HG03571 (cell line): ENCODE results near the gene DUSP22.

Source experiments
- ATAC-seq: cut with Tn5 transposase; IDR thresholded peaks from one replicate; pipeline ENCODE4 v1.9.1; 2021; ENCODE audit not compliant: unreplicated experiment

Gene DUSP22

DNA sequence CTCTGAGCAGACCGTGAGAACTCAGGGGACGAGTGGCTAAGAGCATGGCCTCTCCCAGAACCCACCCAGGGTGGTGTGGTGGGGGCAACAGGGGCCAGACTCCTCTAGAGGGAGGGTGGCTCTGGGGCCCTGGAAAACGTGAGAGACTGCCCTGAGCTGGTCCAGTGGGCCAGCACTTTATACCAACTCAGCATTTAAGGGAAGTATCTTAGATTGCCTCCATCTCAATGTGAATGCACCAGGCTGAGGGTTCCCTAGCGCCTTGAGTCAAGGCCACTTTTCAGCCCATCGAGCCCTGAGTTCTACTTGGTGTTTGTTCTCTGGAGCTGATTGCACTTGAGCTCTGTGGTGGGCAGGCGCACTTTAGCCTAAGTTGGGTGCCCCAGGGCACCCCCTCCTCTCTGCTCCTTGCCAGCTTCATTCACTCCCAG lies 57.2 kb downstream of the DUSP22 start:
- no peak for ATAC-seq

DNA sequence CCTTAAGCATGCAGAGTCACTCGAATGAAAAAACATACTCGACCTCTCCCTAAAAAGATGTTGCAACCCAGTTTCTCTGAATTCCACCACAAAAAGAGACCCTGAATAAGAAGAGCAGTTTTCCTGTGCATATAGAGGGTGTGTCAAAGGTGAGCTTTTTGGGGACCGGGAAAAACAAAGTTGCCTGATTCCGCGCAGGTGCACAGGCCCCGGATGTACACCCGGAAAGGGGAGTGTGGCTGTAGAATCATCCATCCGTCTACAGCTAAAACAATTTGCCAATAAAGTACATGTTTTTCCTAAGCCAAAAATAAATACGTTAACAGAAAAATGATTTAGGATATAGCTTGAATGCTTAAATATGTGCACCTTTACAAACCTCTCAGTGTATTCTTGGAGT lies 58.1 kb downstream of the DUSP22 start:
- no peak for ATAC-seq

DNA sequence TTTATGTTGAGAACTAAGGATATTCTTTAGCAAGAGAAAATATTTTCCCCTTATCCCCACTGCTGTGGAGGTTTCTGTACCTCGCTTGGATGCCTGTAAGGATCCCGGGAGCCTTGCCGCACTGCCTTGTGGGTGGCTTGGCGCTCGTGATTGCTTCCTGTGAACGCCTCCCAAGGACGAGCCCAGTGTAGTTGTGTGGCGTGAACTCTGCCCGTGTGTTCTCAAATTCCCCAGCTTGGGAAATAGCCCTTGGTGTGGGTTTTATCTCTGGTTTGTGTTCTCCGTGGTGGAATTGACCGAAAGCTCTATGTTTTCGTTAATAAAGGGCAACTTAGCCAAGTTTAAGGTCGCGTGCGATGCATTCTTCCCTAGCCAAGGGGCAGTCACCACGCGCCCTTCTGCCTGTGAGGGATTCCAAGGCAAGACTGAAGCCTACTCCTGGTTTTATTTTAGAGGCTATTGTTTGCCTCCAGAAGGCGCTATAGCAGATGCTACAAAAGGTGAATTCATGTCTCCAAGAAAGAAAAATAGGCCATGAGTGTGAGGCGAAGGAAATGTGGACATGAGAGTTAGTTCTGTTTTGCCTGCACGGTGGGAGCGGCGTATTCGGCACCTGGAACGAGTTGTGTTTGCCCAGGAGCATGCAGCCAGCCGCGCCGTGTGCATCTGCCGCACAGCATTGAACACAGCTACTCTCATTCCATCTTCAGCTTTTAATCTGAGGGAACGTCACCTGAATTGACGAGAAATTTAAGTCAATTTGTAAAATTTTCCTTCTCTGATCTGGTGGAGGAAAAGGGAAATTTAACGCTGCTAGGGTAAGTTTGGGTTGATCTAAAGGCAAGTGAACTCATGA lies 59.0 kb downstream of the DUSP22 start:
- no peak for ATAC-seq

DNA sequence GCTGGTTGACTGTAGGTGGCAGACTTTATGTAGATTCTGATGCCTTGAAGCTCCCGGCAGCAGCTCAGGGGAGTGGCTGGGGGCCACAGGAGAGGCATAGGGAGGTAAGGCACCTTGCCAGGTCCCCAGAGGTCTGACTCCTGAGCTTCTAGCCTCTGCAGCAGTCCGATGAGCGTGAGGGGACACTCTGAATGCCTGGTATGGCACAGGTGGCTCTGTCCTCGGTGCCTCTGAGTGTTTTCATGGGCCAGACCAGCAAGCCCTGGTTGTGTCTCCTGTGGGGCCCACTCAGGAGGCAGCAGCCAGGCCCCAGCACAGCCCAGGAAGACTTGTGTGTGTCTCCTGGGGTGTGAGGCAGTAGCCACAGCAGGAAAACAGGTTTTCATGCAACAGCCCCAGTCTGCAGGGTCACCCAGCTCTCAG lies 59.6 kb downstream of the DUSP22 start:
- ATAC-seq = no peak

DNA sequence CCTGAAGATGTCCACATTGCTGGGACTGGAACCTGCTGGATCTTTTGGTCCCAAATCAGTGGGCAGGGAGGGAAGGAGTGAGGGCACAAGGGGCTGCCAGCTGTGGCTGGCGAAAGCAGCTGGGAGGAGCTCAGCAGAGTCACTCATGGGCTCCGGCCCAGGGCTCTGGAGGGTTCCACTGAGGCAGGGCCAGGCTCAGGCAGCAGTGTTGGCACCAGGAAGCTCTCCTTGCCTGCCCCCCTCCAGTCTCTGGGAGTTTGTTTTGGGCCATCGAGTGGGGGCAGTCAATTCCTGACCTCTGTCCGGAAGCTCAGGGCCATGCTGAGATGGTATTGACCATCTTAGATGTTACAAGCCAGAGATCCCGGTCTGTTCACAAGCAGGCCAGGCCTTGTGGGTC lies 60.2 kb downstream of the DUSP22 start:
- ATAC-seq = no peak

DNA sequence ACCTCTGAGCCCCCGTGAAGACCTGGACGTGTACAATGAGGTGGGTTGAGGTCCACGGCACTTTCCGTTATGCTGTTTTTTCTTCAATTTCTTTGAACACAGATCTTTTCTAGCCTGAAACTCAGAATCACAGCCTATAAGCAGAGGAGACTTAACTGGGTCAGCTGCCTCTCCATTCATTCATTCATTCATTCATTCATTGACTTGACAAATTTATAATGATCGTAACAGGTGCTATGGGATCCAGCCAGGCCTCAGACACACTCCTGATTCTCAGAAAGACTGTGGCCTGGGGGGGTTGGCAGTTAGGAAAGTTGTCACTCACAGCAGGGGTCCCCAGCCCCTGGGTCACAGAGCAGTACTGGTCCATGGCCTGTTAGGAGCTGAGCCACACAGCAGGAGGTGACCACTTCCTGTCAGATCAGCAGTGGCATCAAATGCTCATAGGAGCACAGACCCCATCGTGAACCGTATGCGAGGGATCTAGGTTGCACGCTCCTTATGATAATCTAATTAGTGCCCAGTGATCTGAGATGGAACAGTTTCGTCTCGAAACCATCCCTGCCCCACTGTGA lies 60.7 kb downstream of the DUSP22 start:
- ATAC-seq = no peak

DNA sequence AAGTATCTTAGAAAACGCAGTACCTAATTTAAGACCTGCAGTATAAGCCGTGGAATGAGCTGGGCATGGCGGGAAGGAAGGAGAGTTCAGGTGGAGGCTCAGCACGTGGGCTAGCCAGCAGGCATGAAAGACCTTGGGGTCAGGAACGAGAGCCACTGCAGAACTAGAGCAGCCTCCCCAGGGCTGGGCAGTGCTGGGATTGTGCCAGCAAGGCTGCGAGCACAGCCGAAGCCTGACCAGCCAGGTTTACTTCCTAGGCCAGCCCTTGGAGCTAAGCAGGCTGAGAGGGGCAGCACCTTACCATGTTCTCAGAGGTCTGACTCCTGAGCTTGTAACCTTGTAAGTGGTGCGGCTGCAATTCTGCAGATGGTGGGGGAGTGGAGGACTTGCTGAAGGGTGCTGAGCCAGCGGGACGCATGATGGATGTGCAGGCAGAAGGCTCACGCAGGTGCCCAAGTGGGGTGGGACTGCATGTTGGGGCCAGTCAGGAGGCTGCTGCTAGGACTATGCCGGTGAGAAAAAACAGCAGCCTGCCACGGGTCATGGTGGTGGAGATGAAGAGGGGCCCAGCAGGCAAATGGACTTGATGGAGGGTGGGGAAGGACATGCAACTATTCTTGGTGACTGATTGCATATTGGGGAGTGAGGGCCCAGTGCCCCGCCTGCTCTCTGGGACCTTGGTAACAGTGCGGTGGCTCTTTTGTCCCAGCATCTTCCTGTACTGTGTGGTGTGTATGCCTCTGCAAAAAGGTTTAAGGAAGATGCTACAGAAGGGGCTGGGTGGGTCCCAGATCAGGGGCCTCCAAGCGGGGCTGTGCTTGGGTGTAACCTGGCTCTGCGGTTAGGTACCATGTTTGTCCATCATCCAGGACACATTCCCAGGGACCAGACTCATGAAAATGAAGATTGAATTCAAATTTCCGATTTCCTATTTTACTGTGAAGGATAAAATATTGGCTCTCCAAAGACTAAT lies 61.6 kb downstream of the DUSP22 start:
- ATAC-seq = no peak

DNA sequence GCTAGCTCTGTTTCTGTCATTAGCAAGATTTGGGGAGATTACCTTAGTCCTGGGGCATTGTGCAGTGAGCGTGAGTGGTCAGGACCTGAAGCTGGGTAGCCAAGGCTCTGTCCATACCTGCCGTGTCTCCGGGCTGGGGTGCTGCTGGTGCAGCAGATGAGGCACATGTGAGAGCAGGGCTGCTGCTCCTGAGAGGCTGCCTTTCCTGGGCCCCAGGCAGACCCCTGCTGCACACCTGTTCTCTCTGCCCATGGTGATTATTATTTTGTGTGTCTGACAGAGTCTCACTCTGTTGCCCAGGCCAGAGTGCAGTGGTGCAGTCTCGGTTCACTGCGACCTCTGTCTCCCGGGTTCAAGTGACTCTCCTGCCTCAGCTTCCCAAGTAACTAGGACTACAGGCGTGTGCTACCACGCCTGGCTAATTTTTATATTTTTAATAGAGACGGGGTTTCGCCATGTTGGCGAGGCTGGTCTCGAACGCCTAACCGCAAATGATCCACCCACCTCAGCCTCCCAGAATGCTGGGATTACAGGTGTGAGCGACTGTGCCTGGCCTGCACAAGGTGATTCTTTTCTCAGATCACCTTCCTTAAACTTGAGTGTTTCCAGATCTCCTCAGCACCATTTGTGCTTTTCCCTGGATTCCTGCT lies 62.5 kb downstream of the DUSP22 start:
- ATAC-seq = no peak

DNA sequence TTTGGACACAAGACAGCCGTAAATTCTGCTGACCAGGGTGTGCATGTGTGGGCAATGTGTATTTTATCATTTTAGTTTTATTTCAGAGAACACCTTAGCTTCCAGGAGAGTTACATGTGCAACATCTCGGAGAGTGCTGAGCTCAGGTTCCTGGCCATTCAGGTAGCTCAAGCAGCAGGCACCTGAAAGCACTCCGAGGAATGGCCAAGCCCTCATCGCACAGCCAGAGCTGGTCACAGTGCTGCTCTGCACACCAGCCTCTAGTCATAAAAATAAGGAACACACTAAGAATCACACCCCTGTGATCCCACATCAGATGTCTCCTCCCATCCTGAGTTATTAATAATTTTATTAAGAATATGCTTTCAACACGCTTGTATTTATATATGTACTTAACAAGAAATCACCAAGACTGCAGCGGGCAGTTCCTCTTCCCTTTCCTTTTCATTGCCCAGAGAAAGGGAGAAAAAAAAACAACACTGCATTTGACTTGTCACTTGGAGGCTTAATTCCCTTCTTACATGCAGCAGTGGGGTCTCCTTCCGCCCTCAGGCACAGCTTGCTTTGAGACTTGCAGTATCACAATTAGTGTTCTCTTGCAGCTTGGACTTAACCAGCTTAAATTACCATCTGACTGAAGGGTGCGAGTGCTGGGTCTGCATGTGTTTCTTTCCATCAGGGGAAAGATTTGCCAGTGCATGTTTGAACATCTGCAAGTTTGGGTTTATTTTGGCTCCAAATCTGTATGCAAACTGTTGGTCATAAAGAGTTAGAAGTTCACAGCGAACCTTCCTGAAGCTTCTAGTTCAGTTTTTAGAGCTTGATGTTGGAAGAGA lies 63.3 kb downstream of the DUSP22 start:
- ATAC-seq = no peak

DNA sequence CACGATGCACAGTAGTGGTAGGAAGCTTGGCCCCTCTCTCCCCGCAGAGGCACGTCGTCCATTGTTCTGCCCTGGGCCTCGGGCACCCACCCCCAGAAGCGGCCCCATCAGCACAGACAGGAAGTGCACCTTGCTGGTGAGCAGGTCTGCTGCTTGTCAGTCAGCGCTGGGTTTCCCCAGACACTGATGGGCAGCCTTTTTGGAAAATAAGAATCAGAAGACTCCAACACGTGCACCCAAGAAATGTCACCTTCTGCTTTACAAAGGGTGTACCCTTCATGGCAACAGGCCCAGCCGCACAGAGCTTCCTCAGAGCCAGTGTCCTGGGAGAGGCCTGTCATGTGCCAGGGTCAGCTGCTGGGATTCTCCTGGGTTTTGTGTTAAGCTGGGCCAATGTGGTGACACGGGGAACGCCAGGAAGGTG lies 64.6 kb downstream of the DUSP22 start:
- ATAC-seq = peak; percentile 57

DNA sequence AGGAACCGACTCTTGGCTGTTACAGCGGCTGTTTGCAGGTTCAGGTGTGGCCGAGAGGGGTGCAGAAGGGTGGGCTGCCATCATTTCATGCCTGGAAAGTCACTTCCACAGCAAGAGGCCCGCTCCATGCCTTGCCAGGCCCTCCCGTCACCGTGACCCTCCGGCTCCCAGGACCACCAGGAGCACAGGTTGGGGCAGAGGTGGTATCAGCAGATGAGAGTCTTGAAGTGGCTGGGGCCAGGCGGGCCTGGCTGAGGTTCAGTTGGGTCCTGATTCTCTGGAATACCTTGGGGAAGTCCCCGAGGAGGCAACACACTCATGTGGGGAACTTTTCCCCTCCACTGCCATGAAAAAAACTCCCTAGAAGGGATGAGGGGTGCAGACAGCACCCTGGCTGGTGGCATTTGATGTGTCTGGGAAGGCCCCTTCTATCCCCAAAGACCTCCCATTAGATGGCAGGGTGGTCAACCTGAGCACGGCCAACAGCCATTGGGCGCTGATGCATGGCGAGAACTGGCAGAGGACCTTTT lies 65.0 kb downstream of the DUSP22 start:
- ATAC-seq = no peak

DNA sequence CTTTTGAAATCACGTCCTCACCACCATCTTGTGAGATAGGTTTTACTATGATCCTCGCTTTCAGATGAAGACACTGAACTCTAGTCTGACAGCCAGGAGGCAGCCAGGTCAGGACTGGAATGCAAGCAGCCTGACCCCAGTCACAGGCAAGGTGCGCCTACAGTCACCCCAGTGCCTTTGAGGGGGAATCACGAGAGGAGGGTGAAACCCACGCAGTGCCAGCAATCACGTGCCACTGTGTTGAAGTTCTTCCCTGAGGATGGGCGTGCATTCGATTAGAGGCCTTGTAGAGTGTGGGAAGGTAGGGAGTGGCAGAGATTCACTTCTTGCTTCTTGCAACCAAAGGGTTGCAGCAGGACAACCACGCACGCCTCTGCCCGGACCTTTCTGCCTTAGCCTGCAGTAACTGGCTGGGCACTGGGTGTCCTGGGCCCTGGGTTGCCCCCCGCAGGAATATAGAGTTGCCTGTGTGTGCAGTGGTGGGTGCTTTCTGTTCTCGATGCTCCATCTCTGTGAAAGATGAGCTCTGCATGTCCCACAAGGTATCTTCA lies 65.6 kb downstream of the DUSP22 start:
- no peak for ATAC-seq

DNA sequence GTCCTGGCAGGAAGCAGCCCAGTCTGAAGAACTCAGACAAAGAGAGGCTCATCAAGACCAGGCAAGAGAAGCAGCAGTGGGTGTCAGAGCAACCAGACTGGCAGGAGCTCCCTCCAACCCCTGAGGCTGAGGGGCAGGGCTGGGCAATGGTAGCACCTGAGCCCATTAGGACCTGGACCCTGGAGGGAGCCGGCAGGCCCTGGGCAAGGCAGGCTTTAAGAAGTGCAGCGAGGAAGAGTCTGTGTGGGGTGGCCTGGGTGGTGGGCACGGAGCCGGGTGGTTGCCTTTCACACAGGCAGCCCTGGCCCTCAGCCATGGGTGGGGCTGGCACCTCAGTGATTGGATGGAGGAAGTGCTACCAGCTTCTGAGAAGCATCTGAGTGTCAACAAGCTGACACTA lies 66.1 kb downstream of the DUSP22 start:
- no peak for ATAC-seq

DNA sequence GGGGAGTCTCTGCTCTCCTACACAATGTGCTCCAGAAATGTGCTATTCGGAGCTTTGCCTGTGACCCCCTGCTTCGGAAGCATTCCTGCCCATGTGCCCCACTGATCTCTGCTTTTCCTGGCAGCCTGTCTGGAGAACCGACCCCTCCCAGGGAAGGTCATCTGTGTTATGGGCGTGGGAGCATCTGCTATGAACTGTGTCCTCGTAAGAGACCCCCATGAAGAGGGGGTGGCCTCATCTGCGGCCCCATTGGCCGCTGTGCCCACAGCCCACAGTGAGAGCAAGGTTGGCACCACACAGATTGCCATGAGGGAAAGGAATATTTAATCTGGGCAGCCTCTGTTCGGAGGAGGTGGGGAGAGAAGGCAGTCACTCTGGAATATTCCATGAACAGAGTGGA lies 66.6 kb downstream of the DUSP22 start:
- ATAC-seq = no peak

DNA sequence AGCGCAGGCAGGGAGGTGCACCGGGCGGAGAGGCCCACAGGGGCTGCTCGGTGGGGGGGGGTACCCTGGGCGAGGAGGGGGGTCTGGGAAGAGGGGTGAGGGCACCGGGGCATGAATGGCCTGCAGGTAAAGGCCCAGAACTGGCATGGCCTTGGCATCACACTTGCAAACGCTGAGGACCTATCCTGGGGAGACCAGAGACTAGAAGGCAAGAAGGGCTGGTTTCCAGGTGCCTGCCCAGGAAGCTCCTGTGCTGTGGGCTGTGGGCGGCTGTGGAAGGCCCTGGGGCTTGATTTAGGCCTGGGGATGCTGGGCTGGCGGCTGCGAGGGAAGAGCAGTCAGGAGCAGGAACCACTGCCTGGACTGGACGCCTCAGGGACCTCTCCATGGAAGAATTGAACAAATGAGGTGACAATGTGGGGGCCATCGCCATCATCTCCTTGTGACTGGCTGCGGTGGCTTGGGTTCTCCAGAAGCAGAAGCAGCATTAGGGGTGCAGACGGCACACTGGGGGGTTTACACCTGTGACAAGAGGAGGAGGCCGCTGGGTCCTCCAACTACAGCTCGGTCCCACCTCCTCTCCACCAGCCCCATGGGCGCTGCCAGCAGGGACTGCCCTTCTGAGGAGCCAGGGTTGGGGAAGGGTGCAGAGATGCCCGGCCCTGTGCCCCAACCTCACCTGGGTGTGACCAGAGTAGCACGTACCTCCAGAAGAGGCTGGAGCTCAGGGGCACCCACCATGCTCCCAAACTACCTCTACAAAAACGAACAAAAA lies 67.2 kb downstream of the DUSP22 start:
- ATAC-seq = no peak

DNA sequence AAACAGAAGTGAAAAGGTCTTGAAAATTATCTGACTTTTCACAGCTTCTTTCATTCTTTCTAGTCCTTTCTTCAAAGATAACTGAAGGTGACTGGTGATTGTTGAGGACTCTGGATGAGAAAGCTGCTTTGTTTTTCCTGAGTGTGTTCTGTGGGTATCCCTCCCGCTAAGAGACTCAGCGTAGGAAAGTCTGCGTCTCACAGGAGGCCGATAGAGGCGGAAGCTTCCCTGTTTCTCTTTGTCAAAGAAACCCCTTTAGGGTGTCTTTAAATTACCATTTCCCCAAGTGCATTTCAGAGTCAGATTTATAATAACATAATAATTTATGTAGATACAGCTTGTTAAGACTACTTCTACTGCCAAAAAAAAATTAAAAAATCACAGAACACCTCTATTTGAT lies 68.1 kb downstream of the DUSP22 start:
- no peak for ATAC-seq

DNA sequence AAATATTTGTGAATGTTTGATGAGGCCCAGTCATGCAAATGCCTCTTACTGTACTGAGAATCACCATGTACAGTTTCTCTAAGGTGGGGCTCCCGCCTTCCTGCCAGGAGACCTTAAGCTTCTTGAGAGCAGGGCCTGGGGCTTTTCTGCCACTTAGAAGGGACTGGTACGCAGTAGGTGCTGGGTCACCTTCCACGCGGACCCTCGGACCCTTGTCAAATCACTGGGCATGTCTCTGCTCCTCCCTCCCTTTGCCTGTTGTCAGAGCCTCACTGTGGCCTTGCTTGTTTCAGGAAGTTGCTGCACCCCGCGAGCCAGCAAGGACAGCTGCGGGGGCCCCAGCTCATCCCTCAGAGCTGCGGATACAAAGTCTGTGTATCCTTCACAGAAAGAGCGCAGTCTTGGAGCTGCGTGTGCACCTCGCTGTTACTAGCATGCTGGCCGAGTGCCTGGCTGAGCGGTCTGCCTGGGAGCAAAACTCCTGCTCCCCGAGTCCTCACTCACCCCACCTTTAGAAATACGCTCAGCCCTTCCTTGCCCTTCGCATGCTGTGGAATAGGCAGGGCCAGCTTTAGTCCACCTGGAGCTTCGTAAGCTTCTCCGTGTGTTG lies 68.6 kb downstream of the DUSP22 start:
- no peak for ATAC-seq

DNA sequence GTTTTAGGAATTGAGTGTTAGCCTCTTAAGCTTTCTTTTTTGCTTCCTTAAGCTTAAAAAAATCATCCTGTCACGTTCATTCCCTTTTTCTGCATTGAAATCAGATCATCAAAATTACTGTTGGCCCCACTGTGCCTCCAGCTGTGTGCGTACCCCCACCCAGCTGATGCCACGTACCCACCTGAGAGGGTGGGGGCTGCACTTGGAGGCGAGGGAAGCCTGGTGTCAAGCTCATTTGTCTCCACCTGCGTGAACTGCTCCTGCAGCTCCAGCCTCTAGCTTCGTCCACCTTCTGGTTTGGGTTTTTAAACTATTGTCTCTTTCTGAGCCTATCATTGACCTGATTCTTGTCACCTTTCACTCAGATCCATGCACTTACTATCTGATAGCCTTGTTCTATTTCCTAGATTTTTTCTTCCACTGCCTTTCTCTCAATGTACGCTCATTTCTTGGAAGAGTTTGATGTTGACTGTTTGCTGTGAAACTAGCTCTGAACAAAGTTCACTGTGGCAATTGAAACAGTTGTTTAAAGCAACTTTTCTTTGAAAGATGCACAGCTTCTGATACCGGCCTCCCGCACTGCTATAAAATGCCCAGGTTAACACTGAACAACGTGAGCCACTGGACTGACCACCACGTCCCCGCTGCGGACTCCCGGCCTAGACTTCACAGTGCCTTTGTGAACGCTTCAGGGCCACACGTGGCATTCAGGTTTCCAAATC lies 69.3 kb downstream of the DUSP22 start:
- ATAC-seq = no peak
